ENCODE data around the gene ZNF784. TPM values are rescaled to one million over a fixed set of nuclear protein-coding genes. Genes with fewer than 3 reads are reported as not detected.
A peak's percentile ranks its signal among the peaks of the same experiment; 100 is the strongest.

The ZNF784 gene
- total and polyA plus RNA-seq, 2 of the 13 experiments (the other 11 are each of a cell fraction or from before 2014, with no cell fraction given), result 4.1 to 4.2 TPM

DNA sequence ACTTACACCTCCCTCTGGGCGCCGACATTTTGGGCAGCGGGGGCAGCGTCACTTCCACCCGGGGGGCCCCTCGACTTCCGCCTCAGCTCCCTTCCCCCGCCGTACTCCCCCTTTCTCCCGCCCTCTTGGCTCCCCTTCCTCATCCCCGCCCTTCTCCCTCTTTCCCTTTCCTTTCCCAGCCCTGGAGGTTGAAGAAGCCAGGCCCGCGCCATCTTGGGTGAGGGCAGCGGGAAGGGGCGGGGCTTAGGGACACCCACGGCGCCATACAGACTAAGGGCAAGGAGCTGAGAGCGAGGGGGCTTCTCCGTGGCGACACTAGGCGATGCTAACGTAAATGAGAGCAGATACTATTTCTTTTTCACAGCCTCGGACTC lies 24.9 kb downstream of the ZNF784 start, which contains the start of gene FIZ1 (continued):
- no peak for TF ChIP-seq SOX13 (IDR thresholded peaks at IDR 0.05)
- no peak for TF ChIP-seq SOX13 (CRISPR knock-in tag; conservative IDR thresholded peaks at IDR 0.05 in 1 of 2, IDR thresholded peaks at IDR 0.05 in 1 of 2)
- no peak for TF ChIP-seq ZNF749 (CRISPR knock-in tag; IDR thresholded peaks at IDR 0.05; ENCODE audit: borderline replicate concordance)
- TF ChIP-seq ZFP62 (CRISPR knock-in tag; IDR thresholded peaks at IDR 0.05), result no peak
- TF ChIP-seq RFXAP (CRISPR knock-in tag; IDR thresholded peaks at IDR 0.05; ENCODE audit: borderline replicate concordance), result 0 out of 2 replicates have a peak, but pooled peaks have one; percentile 22
- peak; percentile 76; the same call in 1 of the 2 replicates for TF ChIP-seq SP4 (CRISPR knock-in tag; IDR thresholded peaks at IDR 0.05)
- TF ChIP-seq, protein P1, sequence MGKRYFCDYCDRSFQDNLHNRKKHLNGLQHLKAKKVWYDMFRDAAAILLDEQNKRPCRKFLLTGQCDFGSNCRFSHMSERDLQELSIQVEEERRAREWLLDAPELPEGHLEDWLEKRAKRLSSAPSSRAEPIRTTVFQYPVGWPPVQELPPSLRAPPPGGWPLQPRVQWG (CRISPR knock-in tag; IDR thresholded peaks at IDR 0.05; ENCODE audit: borderline replicate concordance, low read depth), result no peak
- peak; percentile 59; the same call in 1 of the 2 replicates for TF ChIP-seq ZNF350 (CRISPR knock-in tag; IDR thresholded peaks at IDR 0.05; ENCODE audit: borderline replicate concordance, low read depth)
- peak; percentile 40; the same call in 1 of the 2 replicates for TF ChIP-seq NCOR1 (IDR thresholded peaks at IDR 0.05; ENCODE audit: borderline replicate concordance, low read length)
- 0 out of 2 replicates have a peak, but pooled peaks have one; percentile 34 for TF ChIP-seq KLF6 (CRISPR knock-in tag; IDR thresholded peaks at IDR 0.05)
- no peak for TF ChIP-seq ZNF10 (CRISPR knock-in tag; IDR thresholded peaks at IDR 0.05; ENCODE audit: borderline replicate concordance, low read depth)
- TF ChIP-seq, protein P2, sequence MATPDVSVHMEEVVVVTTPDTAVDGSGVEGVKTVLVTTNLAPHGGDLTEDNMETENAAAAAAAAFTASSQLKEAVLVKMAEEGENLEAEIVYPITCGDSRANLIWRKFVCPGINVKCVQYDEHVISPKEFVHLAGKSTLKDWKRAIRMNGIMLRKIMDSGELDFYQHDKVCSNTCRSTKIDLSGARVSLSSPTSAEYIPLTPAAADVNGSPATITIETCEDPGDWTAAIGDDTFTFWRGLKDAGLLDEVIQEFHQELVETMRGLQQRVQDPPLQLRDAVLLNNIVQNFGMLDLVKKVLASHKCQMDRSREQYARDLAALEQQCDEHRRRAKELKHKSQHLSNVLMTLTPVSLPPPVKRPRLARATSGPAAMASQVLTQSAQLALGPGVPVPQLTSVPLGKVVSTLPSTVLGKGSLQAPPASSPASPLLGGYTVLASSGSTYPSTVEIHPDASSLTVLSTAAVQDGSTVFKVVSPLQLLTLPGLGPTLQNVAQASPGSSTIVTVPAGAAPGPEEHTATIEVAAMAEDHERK (CRISPR knock-in tag; IDR thresholded peaks at IDR 0.05; ENCODE audit: low read depth), result 0 out of 2 replicates have a peak, but pooled peaks have one; percentile 37
- TF ChIP-seq, protein P3, sequence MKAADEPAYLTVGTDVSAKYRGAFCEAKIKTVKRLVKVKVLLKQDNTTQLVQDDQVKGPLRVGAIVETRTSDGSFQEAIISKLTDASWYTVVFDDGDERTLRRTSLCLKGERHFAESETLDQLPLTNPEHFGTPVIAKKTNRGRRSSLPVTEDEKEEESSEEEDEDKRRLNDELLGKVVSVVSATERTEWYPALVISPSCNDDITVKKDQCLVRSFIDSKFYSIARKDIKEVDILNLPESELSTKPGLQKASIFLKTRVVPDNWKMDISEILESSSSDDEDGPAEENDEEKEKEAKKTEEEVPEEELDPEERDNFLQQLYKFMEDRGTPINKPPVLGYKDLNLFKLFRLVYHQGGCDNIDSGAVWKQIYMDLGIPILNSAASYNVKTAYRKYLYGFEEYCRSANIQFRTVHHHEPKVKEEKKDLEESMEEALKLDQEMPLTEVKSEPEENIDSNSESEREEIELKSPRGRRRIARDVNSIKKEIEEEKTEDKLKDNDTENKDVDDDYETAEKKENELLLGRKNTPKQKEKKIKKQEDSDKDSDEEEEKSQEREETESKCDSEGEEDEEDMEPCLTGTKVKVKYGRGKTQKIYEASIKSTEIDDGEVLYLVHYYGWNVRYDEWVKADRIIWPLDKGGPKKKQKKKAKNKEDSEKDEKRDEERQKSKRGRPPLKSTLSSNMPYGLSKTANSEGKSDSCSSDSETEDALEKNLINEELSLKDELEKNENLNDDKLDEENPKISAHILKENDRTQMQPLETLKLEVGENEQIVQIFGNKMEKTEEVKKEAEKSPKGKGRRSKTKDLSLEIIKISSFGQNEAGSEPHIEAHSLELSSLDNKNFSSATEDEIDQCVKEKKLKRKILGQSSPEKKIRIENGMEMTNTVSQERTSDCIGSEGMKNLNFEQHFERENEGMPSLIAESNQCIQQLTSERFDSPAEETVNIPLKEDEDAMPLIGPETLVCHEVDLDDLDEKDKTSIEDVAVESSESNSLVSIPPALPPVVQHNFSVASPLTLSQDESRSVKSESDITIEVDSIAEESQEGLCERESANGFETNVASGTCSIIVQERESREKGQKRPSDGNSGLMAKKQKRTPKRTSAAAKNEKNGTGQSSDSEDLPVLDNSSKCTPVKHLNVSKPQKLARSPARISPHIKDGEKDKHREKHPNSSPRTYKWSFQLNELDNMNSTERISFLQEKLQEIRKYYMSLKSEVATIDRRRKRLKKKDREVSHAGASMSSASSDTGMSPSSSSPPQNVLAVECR (CRISPR knock-in tag; IDR thresholded peaks at IDR 0.05; ENCODE audit: borderline replicate concordance), result 0 out of 2 replicates have a peak, but pooled peaks have one; percentile 36
- TF ChIP-seq U2AF1 (optimal IDR thresholded peaks at IDR 0.05; ENCODE audit: low read depth, low read length), result peak; percentile 48
- TF ChIP-seq, protein P4, sequence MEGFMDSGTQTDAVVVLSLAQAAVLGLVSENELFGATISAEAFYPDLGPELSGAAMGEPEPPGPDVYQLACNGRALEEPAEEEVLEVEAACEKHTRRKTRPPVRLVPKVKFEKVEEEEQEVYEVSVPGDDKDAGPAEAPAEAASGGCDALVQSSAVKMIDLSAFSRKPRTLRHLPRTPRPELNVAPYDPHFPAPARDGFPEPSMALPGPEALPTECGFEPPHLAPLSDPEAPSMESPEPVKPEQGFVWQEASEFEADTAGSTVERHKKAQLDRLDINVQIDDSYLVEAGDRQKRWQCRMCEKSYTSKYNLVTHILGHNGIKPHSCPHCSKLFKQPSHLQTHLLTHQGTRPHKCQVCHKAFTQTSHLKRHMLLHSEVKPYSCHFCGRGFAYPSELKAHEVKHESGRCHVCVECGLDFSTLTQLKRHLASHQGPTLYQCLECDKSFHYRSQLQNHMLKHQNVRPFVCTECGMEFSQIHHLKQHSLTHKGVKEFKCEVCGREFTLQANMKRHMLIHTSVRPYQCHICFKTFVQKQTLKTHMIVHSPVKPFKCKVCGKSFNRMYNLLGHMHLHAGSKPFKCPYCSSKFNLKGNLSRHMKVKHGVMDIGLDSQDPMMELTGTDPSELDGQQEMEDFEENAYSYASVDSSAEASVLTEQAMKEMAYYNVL (CRISPR knock-in tag; IDR thresholded peaks at IDR 0.05; ENCODE audit: borderline replicate concordance), result peak; percentile 59; the same call in 1 of the 2 replicates
- 0 out of 2 replicates have a peak, but pooled peaks have one; percentile 18 for TF ChIP-seq ZNF20 (CRISPR knock-in tag; IDR thresholded peaks at IDR 0.05)
- TF ChIP-seq CENPX (CRISPR knock-in tag; IDR thresholded peaks at IDR 0.05), result no peak
- TF ChIP-seq, protein P5, sequence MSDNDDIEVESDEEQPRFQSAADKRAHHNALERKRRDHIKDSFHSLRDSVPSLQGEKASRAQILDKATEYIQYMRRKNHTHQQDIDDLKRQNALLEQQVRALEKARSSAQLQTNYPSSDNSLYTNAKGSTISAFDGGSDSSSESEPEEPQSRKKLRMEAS (IDR thresholded peaks at IDR 0.05), result peak; percentile 0; the same call in 1 of the 2 replicates
- peak; percentile 48; the same call in 1 of the 2 replicates for TF ChIP-seq ZNF124 (CRISPR knock-in tag; IDR thresholded peaks at IDR 0.05)
- TF ChIP-seq, protein P6, sequence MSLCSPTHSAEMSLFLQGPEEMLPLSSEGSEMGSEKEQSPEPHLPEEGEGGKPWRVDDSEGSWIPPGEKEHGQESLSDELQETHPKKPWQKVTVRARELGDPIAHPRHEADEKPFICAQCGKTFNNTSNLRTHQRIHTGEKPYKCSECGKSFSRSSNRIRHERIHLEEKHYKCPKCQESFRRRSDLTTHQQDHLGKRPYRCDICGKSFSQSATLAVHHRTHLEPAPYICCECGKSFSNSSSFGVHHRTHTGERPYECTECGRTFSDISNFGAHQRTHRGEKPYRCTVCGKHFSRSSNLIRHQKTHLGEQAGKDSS (CRISPR knock-in tag; IDR thresholded peaks at IDR 0.05; ENCODE audit: borderline replicate concordance, low read depth), result no peak

Measured in HepG2 (cell line).